Measurements from ENCODE around the gene AGGF1. TPM values are rescaled to one million over a fixed set of nuclear protein-coding genes. Genes with fewer than 3 reads are reported as not detected.

AGGF1 gene
- total and polyA plus RNA-seq, 2 experiments from 2014 or later, result 24.4 to 27.5 TPM

DNA sequence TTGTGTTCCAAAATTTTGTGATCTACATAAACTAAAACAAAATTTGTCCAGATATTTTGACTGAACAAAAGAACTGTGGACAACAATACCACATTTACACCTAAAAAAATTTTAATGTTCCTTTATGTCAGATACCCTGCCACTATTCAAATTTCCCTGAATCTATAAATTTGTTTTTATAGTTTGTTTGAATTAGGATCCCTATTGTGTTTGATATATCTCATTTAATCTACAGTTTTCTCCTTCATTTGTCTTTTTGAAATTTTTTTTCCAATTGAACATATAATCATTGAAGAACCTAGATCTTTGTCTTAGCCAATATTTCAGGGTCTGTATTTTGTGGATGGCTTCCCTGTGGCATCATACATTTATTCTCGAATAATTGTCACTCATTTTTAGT lies 5.7 kb downstream of the AGGF1 start (continued):
- TF ChIP-seq ETS1 (IDR thresholded peaks at IDR 0.05) (no peak), STAT1 (IDR thresholded peaks at IDR 0.05; ENCODE audit: unreplicated experiment) (no peak), EZH2phosphoT487 (IDR thresholded peaks at IDR 0.05; ENCODE audit: unreplicated experiment) (no peak), ZNF114 (CRISPR knock-in tag; IDR thresholded peaks at IDR 0.05) (no peak), ZNF331 (CRISPR knock-in tag; IDR thresholded peaks at IDR 0.05; ENCODE audit: low read depth) (no peak), CTCF (conservative IDR thresholded peaks at IDR 0.05; ENCODE audit: low read depth in 2 of 2) (no peak)

GRCh38 chr5:77046416-77047073 lies 16.3 kb downstream of the AGGF1 start:
- H3K27ac Mint-ChIP-seq, result no peak overlapping the region
- peaks cover 39% of the 10 kb centered on the region for H3K36me3 Mint-ChIP-seq (ENCODE audit: low read depth)
- H3K27me3 ChIP-seq (ENCODE audit: insufficient read depth), result no peaks in the 10 kb centered on the region
- H4K20me1 ChIP-seq (replicated peaks; ENCODE audit: insufficient read depth), result 0 out of 2 replicates have a peak, but pooled peaks cover 5% of the 10 kb centered on the region
- H3K9me3 Mint-ChIP-seq, result peaks cover 11% of the 10 kb centered on the region
- no peak for DNase-seq (ENCODE audit: low spot score)
- H3K4me1 ChIP-seq (ENCODE audit: insufficient read depth), result no peaks in the 10 kb centered on the region
- no peaks in the 10 kb centered on the region for H3F3A ChIP-seq (replicated peaks; ENCODE audit: low read depth)
- no peak overlapping the region for H2AFZ ChIP-seq
- H3K4me3 Mint-ChIP-seq, result no peak overlapping the region
- H3K4me3 ChIP-seq, result no peak overlapping the region
- H3K36me3 ChIP-seq (ENCODE audit: insufficient read depth), result no peaks in the 10 kb centered on the region; the same call in none of the 2 replicates
- ATAC-seq, result no peak
- H3K79me2 ChIP-seq (replicated peaks; ENCODE audit: insufficient read depth), result no peaks in the 10 kb centered on the region
- peaks cover 3% of the 10 kb centered on the region for H3K27me3 Mint-ChIP-seq (ENCODE audit: insufficient read depth, low read depth, poor library complexity)
- H3K27ac ChIP-seq (ENCODE audit: low read depth), result no peak overlapping the region
- H3K4me1 Mint-ChIP-seq, result no peaks in the 10 kb centered on the region
- TF ChIP-seq NANOG (IDR thresholded peaks at IDR 0.05; ENCODE audit: borderline replicate concordance) (no peak), EZH2phosphoT487 (IDR thresholded peaks at IDR 0.05; ENCODE audit: unreplicated experiment) (no peak), ZNF462 (CRISPR knock-in tag; IDR thresholded peaks at IDR 0.05) (no peak), ETS1 (IDR thresholded peaks at IDR 0.05) (no peak), JUNB (IDR thresholded peaks at IDR 0.05; ENCODE audit: unreplicated experiment) (no peak), POLR2AphosphoS5 (IDR thresholded peaks at IDR 0.05; ENCODE audit: low read depth) (no peak), CREB1 (CRISPR knock-in tag; IDR thresholded peaks at IDR 0.05; ENCODE audit: low read depth) (no peak), STAT1 (IDR thresholded peaks at IDR 0.05; ENCODE audit: unreplicated experiment) (no peak)
- no peak overlapping the region for H3K4me2 ChIP-seq
- 0 out of 2 replicates have a peak, but pooled peaks cover 5% of the 10 kb centered on the region for H3K9me2 ChIP-seq (ENCODE audit: insufficient read depth)
